ENCODE results near the gene ALPP. TPM values are rescaled to one million over a fixed set of nuclear protein-coding genes. Genes with fewer than 3 reads are reported as not detected.

The ALPP gene
- total RNA-seq, 3 donors from 2014 or later (not counting 1 experiment from before 2014, with no cell fraction given) = 0.30 TPM; not detected in 2

DNA sequence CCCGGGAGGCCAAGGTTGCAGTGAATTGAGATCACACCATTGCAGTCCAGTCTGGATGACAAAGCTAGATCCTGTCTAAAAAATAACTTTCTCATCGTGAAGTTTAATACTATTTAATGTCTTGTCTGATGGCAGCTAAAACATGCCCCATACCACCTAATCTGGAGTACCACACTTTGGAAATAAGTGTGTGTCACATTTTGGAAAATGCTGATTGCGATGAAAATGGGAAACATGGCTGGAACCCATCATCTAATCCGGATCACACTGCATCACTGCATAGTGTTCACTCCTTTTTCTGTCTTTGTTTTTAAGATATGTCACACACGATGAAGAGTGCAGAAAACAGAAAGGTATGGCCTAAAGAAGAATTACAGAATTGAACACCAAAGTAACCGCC lies 31.2 kb upstream of the ALPP start:
- H3K9me3 Mint-ChIP-seq = no peaks in the 10 kb centered on the region
- no peak for TF ChIP-seq CTCF (IDR thresholded peaks at IDR 0.05)
- H3K4me1 Mint-ChIP-seq = no peaks in the 10 kb centered on the region
- Histone ChIP-seq H3K9me3 (ENCODE audit: control insufficient read depth, insufficient read depth, low read length) (no peaks in the 10 kb centered on the region), H3K27ac (ENCODE audit: low read length) (no peak overlapping the region), H3K36me3 (ENCODE audit: control insufficient read depth, insufficient read depth, low read length) (no peaks in the 10 kb centered on the region), H3K4me3 (ENCODE audit: low read length) (no peak overlapping the region), H3K4me1 (ENCODE audit: control insufficient read depth, insufficient read depth, low read length) (peaks cover 14% of the 10 kb centered on the region), H3K27me3 (ENCODE audit: control insufficient read depth, insufficient read depth, low read length) (peaks cover 19% of the 10 kb centered on the region)
- H3K4me3 Mint-ChIP-seq = no peak overlapping the region
- DNase-seq (no peak), ATAC-seq (no peak)
- H3K36me3 Mint-ChIP-seq = no peaks in the 10 kb centered on the region
- 92% methylated on average over 6 of the region's 6 CpGs for WGBS (ENCODE audit: insufficient coverage)
- intact Hi-C loops (cut with micrococcal nuclease) = no loop called here
- peaks cover 0 to 5% of the 10 kb centered on the region in 2 donors for H3K27me3 Mint-ChIP-seq (ENCODE audit: low read depth in 2 of 2)
- no peak overlapping the region for H3K27ac Mint-ChIP-seq

- Mint-ChIP-seq H3K36me3 (no peaks in the 10 kb centered on the region), H3K4me3 (no peak overlapping the region), H3K27ac (no peak overlapping the region), H3K9me3 (no peaks in the 10 kb centered on the region), H3K27me3 (ENCODE audit: low read depth in 2 of 2) (peaks cover 0 to 13% of the 10 kb centered on the region in 2 donors), H3K4me1 (no peaks in the 10 kb centered on the region)
- intact Hi-C loops (cut with micrococcal nuclease) = no loop called here
- Histone ChIP-seq H3K36me3 (ENCODE audit: control insufficient read depth, insufficient read depth, low read length) (no peaks in the 10 kb centered on the region), H3K4me1 (ENCODE audit: control insufficient read depth, insufficient read depth, low read length) (peaks cover 14% of the 10 kb centered on the region), H3K27ac (ENCODE audit: low read length) (no peak overlapping the region), H3K4me3 (ENCODE audit: low read length) (no peak overlapping the region), H3K27me3 (ENCODE audit: control insufficient read depth, insufficient read depth, low read length) (peaks cover 29% of the 10 kb centered on the region), H3K9me3 (ENCODE audit: control insufficient read depth, insufficient read depth, low read length) (no peaks in the 10 kb centered on the region)
- no peak for TF ChIP-seq CTCF (IDR thresholded peaks at IDR 0.05)
- no peak for DNase-seq
- ATAC-seq = peak in 1 of 3 donors; percentile 44
- WGBS (ENCODE audit: insufficient coverage) = 33% methylated on average over 6 of the region's 6 CpGs
Measured at GRCh38 chr2:232348936-232349335, 29.6 kb upstream of the ALPP start.

- no peaks in the 10 kb centered on the region for H3K9me3 Mint-ChIP-seq
- no peak overlapping the region for H3K27ac Mint-ChIP-seq
- no peak overlapping the region for H3K4me3 Mint-ChIP-seq
- DNase-seq (no peak), ATAC-seq (no peak)
- H3K36me3 ChIP-seq (ENCODE audit: control insufficient read depth, insufficient read depth, low read length) = no peaks in the 10 kb centered on the region
- no peaks in the 10 kb centered on the region for H3K9me3 ChIP-seq (ENCODE audit: control insufficient read depth, insufficient read depth, low read length)
- intact Hi-C loops (cut with micrococcal nuclease) = no loop called here
- 90% methylated on average over 7 of the region's 7 CpGs for WGBS (ENCODE audit: insufficient coverage)
- H3K4me3 ChIP-seq (ENCODE audit: low read length) = no peak overlapping the region
- H3K4me1 ChIP-seq (ENCODE audit: control insufficient read depth, insufficient read depth, low read length) = peaks cover 14% of the 10 kb centered on the region
- no peaks in the 10 kb centered on the region for H3K4me1 Mint-ChIP-seq
- no peak overlapping the region for H3K27ac ChIP-seq (ENCODE audit: low read length)
- H3K27me3 Mint-ChIP-seq (ENCODE audit: low read depth in 2 of 2) = peaks cover 0 to 14% of the 10 kb centered on the region in 2 donors
- peaks cover 30% of the 10 kb centered on the region for H3K27me3 ChIP-seq (ENCODE audit: control insufficient read depth, insufficient read depth, low read length)
- no peak for TF ChIP-seq CTCF (IDR thresholded peaks at IDR 0.05)
- H3K36me3 Mint-ChIP-seq = no peaks in the 10 kb centered on the region
Measured at GRCh38 chr2:232349546-232349945, 29.0 kb upstream of the ALPP start.

GRCh38 chr2:232349946-232350635 lies 28.5 kb upstream of the ALPP start:
- DNase-seq = no peak
- no peaks in the 10 kb centered on the region for H3K36me3 Mint-ChIP-seq
- no peak for ATAC-seq
- peaks cover 5 to 14% of the 10 kb centered on the region in 2 donors for H3K27me3 Mint-ChIP-seq (ENCODE audit: low read depth in 2 of 2)
- no peak overlapping the region for H3K27ac Mint-ChIP-seq
- no peaks in the 10 kb centered on the region for H3K9me3 Mint-ChIP-seq
- no peaks in the 10 kb centered on the region for H3K4me1 Mint-ChIP-seq
- H3K4me3 Mint-ChIP-seq = no peak overlapping the region
- no peak for TF ChIP-seq CTCF (IDR thresholded peaks at IDR 0.05)
- peaks cover 14% of the 10 kb centered on the region for H3K4me1 ChIP-seq (ENCODE audit: control insufficient read depth, insufficient read depth, low read length)
- no peak overlapping the region for H3K4me3 ChIP-seq (ENCODE audit: low read length)
- H3K36me3 ChIP-seq (ENCODE audit: control insufficient read depth, insufficient read depth, low read length) = no peaks in the 10 kb centered on the region
- WGBS (ENCODE audit: insufficient coverage) = 82% methylated on average over 14 of the region's 14 CpGs
- intact Hi-C loops (cut with micrococcal nuclease) = no loop called here
- no peak overlapping the region for H3K27ac ChIP-seq (ENCODE audit: low read length)
- H3K9me3 ChIP-seq (ENCODE audit: control insufficient read depth, insufficient read depth, low read length) = no peaks in the 10 kb centered on the region
- peaks cover 33% of the 10 kb centered on the region for H3K27me3 ChIP-seq (ENCODE audit: control insufficient read depth, insufficient read depth, low read length)

Data from natural killer cell (primary cell).